Cardiac muscle cell (in vitro differentiated cells and primary cell): Measurements from ENCODE around the gene SIX2. TPM values are rescaled to one million over a fixed set of nuclear protein-coding genes. Genes with fewer than 3 reads are reported as not detected.

ENCODE experiments used
- DNase-seq, 2 donors: peaks; one replicate each; pipeline versions ENCODE4 v3.0.0 to v3.0.0-alpha.2; 2010 to 2017; ENCODE audit warnings: low read depth in 1 of 2, low spot score in 1 of 2
- H3K27ac ChIP-seq: fragments of 200-600 bp; sonication (generic); 2 replicates; pipeline ENCODE4 v1.5.1; 2016
- H3K27me3 ChIP-seq: fragments of 200-600 bp; sonication (generic); 2 replicates; pipeline ENCODE4 v1.6.0; 2016; ENCODE audit warnings: control low read depth
- H3K36me3 ChIP-seq: fragments of 200-600 bp; sonication (generic); 2 replicates; pipeline ENCODE4 v1.5.1; 2016; ENCODE audit warnings: control low read depth
- H3K4me1 ChIP-seq: fragments of 200-600 bp; sonication (generic); 2 replicates; pipeline ENCODE4 v1.8.1; 2017; ENCODE audit warnings: low read depth, mild to moderate bottlenecking, mixed run types
- H3K4me3 ChIP-seq: fragments of 200-600 bp; sonication (generic); 2 replicates; pipeline ENCODE4 v1.5.1; 2016; ENCODE audit warnings: mild to moderate bottlenecking
- H3K9me3 ChIP-seq: fragments of 200-600 bp; sonication (generic); 2 replicates; pipeline ENCODE4 v1.5.1; 2017; ENCODE audit warnings: low read depth, mild to moderate bottlenecking, control low read depth
- CTCF ChIP-seq: IDR thresholded peaks from 2 replicates; pipeline ENCODE4 v1.5.1; 2012; ENCODE audit warnings: low read depth, mild to moderate bottlenecking, low read length
- polyA plus RNA-seq: library from polyadenylated mRNA; unstranded; fragments of >200 nt; fragmentation: Nextera tagmentation; extraction: Ambion mirVana; gene quantifications from 2 replicates; pipeline ENCODE4 v1.2.1, GENCODE V29; 2016
- total RNA-seq: library from RNA; depleted of rRNA; stranded (reverse); fragments of >200 nt; gene quantifications from 2 replicates; pipeline ENCODE4 v1.2.3, GENCODE V29; 2016

The SIX2 gene
- total and polyA plus RNA-seq, 2 experiments from 2014 or later, result 0.78 to 0.89 TPM

GRCh38 chr2:45007961-45008295 is 1.3 kb downstream of the SIX2 start:
- Histone ChIP-seq H3K36me3 (no peaks in the 10 kb centered on the region), H3K4me1 (peaks cover 3% of the 10 kb centered on the region), H3K27ac (no peak overlapping the region), H3K9me3 (no peaks in the 10 kb centered on the region), H3K4me3 (no peak overlapping the region), H3K27me3 (peaks cover 92% of the 10 kb centered on the region)
- no peak for DNase-seq
- TF ChIP-seq CTCF, result no peak

GRCh38 chr2:45006942-45007287 is 2.3 kb downstream of the SIX2 start:
- DNase-seq, result no peak
- no peaks in the 10 kb centered on the region for H3K9me3 ChIP-seq
- H3K27ac ChIP-seq, result no peak overlapping the region
- peaks cover 92% of the 10 kb centered on the region for H3K27me3 ChIP-seq
- no peaks in the 10 kb centered on the region for H3K36me3 ChIP-seq
- no peak overlapping the region for H3K4me3 ChIP-seq
- TF ChIP-seq CTCF, result no peak
- peaks cover 3% of the 10 kb centered on the region for H3K4me1 ChIP-seq

- no peak for DNase-seq
- no peak for TF ChIP-seq CTCF
- Histone ChIP-seq H3K4me3 (no peak overlapping the region), H3K27ac (no peak overlapping the region), H3K27me3 (peaks cover 92% of the 10 kb centered on the region), H3K9me3 (no peaks in the 10 kb centered on the region), H3K36me3 (no peaks in the 10 kb centered on the region), H3K4me1 (peaks cover 3% of the 10 kb centered on the region)
Measured at GRCh38 chr2:45006041-45006941, 3.0 kb downstream of the SIX2 start.

GRCh38 chr2:45005261-45006002 is 3.8 kb downstream of the SIX2 start:
- peaks cover 92% of the 10 kb centered on the region for H3K27me3 ChIP-seq
- H3K4me3 ChIP-seq, result peak overlapping the region; percentile 11
- no peak for TF ChIP-seq CTCF
- no peaks in the 10 kb centered on the region for H3K36me3 ChIP-seq
- H3K4me1 ChIP-seq, result peaks cover 3% of the 10 kb centered on the region
- H3K9me3 ChIP-seq, result no peaks in the 10 kb centered on the region
- DNase-seq, result peak in 1 of 2 donors; percentile 21
- H3K27ac ChIP-seq, result no peak overlapping the region

GRCh38 chr2:45004562-45005191 is 4.6 kb downstream of the SIX2 start:
- no peaks in the 10 kb centered on the region for H3K36me3 ChIP-seq
- peaks cover 93% of the 10 kb centered on the region for H3K27me3 ChIP-seq
- H3K4me3 ChIP-seq, result peak overlapping the region; percentile 11
- H3K4me1 ChIP-seq, result peaks cover 3% of the 10 kb centered on the region
- DNase-seq, result peak; percentile 21 to 29
- H3K9me3 ChIP-seq, result no peaks in the 10 kb centered on the region
- H3K27ac ChIP-seq, result no peak overlapping the region
- no peak for TF ChIP-seq CTCF
